NCI-H2107 treated with DMSO at 0.1 percent for 48 hours (cell line): Measurements from ENCODE around the gene PRAMEF12.
"Not testable (repeated sequence)": the region's sequence is repeated elsewhere in the genome, so short reads cannot be mapped to it uniquely, and the experiment has no call there.

Source experiments
- DNase-seq: peaks from one replicate; lab custom pipeline; 2025; ENCODE audit not compliant: unreplicated experiment; lab: John Stamatoyannopoulos, UW

The PRAMEF12 gene

GRCh38 chr1:12773438-12773837 is at the start of gene PRAMEF12:
PRAMEF12 (plus strand) TSS chr1:12773738; CDS start chr1:12774868, 1,130 bp downstream.
- DNase-seq = no peak

DNA sequence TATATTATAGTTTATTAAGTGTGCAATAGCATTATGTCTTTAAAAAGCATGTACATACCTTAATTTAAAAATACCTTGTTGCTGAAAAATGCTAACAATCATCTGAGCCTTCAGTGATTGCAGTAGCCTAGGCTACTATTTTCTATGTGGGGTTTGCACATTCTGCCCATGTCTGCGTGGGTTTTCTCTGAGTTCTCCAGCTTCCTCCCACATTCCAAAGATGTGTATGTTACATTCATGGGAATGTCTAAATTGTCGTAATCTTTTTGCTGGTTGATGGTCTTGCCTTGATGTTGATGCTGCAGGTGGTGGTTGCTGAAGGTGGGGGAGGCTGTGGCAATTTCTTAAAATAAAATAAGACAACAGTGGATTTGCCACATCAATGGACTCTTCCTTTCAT is 45.1 kb upstream of the PRAMEF12 start:
- no peak for DNase-seq

- no peak for DNase-seq
These were observed 43.4 kb upstream of the PRAMEF12 start for GRCh38 chr1:12730156-12730555.

DNA sequence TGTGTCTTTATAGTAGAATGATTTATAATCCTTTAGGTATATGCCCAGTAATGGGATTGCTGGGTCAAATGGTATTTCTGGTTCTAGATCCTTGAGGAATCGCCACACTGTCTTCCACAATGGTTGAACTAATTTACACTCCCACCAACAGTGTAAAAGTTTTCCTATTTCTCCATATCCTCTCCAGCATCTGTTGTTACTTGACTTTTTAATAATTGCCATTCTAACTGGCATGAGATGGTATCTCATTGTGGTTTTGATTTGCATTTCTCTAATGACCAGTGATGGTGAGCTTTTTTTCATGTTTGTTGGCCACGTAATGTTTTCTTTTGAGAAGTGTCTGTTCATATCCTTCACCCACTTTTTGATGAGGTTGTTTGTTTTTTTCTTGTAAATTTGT is 42.5 kb upstream of the PRAMEF12 start:
- not testable (repeated sequence) for DNase-seq

DNA sequence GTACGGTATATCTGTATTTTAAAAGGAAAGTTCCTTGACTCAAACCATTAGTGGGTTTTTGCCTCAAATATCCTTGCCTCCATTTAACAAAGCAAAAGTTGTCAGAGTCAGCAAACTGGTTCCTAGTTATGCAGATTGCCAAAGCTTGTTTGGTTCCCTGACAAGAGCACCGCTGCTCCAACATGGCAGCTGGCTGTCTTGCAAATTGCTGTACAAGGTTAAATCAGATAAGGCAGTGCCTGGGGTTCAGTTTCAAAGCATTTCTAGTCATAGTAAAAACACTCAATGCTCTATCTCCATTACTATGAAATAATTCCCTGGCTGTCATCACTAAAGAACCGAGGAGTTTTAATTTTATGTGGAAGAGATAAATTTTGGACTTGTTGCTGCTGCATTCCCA is 38.9 kb upstream of the PRAMEF12 start:
- no peak for DNase-seq

DNA sequence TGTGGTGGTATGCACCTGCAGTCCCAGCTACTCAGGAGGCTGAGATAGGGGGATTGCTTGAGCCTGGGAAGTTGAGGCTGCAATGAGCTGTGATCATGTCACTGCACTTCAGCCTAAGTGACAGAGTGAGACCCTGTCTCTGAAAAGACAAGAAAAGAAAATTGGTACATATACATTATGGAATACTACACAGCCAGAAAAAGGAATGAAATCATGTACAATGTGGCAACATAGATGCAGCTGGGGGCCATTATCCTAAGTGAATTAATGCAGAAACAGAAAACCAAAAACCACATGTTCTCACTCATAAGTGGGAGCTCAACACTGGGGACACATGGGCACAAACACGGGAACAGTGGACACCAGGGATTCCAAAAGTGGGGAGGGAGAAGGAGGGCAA is 34.6 kb upstream of the PRAMEF12 start:
- no peak for DNase-seq

DNA sequence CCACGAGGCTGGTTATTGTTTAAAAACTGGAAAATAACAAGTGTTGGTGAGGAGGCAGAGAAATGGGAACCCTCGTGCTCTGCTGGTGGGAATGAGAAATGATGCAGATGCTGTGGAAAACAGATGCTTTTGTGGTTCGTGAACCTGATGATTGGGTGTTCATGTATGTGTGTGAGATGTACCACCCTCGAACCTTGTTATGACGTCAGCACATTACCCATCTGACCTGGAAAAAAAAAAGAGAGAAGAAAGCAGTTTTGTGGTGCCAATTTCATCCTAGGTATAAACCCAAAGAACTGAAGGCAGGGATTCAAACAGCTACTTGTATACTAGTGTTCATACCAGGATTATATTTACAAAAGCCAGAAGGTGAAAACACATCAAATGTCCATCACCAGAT is 33.9 kb upstream of the PRAMEF12 start:
- no peak for DNase-seq

DNA sequence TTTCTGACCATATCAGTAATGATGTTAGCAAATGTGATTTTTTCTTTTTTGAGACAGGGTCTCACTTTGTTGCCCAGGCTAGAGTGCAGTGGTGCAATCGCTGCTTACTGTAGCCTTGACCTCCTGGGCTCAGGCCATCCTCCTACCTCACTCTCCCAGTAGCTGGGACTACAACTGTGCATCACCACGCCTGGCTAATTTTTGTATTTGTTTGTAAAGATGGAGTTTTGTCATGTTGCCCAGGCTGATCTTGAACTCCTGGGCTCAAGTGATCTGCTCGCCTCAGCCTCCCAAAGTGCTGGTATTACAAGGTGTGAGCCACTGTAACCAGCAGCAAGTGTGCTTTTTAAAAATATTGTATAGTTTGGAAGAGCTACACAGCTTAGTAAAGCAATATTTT is 31.6 kb upstream of the PRAMEF12 start:
- no peak for DNase-seq

- DNase-seq = no peak
These were observed 28.2 kb upstream of the PRAMEF12 start for GRCh38 chr1:12745126-12745991.

DNA sequence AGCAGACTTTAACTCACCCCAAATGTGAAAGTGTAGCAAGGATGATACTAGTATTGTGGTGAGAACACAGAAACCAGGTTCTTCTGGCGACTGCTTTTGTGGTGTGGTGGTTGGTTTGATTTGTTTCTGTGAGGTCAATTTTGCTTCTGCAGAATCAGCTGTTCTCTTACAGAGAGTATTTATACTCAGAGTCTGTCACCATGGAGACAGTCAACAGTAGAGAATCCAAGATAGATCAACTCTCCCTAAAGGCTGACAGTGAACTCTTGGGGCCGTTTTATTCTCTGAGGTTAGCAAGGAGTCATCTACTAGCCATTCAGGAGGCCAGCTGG is 27.6 kb upstream of the PRAMEF12 start, which contains the start of gene CFAP107:
Gene CFAP107, plus strand, starts transcription at position 209 of the 332 bp plus-strand sequence. CDS start 231 bp downstream, outside the sequence.
- no peak for DNase-seq

DNA sequence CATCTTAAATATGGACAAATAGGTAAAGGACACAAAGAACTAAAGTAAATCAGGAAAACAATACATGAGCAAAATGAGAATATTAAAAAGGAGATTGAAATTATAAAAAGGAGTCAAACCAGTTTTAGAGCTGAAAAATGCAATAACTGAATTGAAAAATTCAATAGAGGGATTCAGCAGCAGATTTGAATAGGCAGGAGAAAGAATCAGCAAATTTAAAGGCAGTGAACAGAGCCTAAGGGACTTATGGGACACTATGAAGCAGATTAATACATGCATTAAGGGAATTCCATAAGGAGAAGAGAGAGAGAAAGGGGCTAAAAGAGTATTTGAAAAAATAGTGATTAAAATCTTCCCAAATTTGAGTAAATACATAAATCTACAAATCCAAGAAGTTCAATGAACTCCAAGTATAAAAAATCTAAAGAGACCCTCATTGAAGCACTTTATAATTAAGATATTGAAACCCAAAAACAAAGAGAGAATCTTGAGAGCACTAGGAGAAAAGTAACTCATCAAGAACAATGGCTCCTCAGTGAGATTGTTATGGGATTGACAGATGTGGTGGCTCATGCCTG is 24.7 kb upstream of the PRAMEF12 start:
- DNase-seq = no peak

DNA sequence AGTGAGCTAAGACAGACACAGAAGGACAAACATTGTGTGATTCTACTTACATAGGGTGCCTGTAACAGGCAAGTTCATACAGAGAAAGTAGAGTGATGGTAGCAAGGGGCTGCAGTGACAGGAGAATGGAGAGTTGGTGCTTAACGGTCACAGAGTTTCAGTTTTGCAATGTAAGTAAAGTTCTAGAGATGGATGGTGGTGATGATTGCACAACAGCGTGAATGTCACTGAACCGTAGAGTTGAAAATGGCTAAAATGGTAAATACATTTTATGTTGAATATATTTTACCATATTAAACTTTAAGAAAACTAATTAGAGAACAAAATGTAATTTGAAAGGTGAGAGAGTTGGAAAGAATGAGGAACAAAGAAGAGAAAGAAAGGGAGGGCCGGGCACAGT is 18.8 kb upstream of the PRAMEF12 start:
- no peak for DNase-seq

GRCh38 chr1:12756273-12756672 is 17.3 kb upstream of the PRAMEF12 start:
- DNase-seq = no peak

DNA sequence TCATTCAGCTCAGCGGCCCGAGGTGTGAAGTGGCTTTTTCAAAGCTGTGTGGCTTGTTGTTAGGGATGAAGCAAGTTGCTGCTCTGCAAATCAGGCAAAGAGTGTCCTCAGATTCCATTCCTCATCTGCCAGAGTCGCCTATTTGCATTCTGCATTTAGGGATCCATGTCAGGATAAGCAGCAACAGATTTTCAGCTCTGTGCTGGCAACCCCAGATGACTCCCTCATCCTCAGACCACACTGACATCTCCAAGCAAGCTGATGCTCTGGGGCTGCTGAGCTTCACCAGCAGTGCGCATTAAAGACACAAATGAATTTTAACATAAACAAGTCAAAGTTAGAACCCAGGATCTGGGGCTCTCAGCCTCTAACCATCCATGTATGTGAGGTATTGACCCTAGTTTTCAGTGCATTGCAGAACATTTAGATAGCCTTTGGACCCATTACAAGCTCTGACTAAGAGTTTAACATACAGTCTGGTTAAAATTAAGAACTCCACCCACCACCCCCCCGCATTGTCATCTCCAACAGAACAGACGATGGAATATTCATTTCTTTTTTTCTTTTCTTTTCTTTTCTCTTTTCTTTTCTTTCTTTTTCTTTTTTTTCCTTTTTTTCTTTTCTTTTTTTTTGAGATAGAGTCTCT is 16.6 kb upstream of the PRAMEF12 start:
- no peak for DNase-seq

DNA sequence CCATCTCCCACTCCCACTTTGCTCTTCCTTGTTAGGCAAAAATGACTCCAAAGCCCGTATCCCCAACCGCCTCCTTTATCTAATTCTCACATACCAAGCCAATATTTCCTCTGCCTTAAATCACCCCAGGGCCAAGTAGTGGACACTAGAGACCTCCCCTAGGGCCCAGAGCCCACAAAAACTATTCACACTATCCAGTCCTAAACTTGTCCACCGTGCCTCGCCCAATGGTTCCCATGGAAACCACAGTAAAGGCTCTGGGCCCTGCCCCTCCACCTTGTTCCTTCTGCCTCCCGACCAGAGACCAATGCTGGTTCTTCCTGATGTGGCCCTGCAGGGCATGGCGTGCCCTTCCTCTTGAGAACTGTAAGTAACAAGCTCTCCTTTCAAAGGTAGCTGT is 15.7 kb upstream of the PRAMEF12 start:
- DNase-seq = no peak

- no peak for DNase-seq
These were observed 13.2 kb upstream of the PRAMEF12 start for GRCh38 chr1:12760256-12760795.

- no peak for DNase-seq
These were observed 11.8 kb upstream of the PRAMEF12 start for GRCh38 chr1:12761781-12762180.

GRCh38 chr1:12762766-12763165 is 10.8 kb upstream of the PRAMEF12 start:
- DNase-seq = no peak

- no peak for DNase-seq
These were observed 10.1 kb upstream of the PRAMEF12 start for GRCh38 chr1:12763479-12763878.

GRCh38 chr1:12764016-12764415 is 9.5 kb upstream of the PRAMEF12 start:
- no peak for DNase-seq

DNA sequence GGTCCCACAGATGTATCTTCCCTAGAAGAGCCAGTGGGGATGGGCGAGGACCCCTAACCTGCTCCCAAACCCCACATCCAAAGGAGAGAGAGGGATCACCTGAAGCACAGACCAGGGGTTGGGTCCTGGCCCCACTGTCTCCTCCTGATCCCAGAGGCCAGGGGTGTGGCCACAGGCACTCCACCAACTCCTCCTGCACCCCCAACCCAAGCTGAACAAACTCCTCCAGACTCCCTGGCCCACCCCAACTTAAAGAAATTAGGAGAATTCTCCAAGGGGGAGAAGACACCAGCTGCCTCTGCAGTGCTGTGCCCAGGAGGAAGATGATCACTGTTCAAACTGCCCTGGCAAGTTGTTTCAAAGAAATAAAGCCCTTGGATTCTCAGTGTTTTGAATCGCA is 4.5 kb upstream of the PRAMEF12 start:
- DNase-seq = no peak

DNA sequence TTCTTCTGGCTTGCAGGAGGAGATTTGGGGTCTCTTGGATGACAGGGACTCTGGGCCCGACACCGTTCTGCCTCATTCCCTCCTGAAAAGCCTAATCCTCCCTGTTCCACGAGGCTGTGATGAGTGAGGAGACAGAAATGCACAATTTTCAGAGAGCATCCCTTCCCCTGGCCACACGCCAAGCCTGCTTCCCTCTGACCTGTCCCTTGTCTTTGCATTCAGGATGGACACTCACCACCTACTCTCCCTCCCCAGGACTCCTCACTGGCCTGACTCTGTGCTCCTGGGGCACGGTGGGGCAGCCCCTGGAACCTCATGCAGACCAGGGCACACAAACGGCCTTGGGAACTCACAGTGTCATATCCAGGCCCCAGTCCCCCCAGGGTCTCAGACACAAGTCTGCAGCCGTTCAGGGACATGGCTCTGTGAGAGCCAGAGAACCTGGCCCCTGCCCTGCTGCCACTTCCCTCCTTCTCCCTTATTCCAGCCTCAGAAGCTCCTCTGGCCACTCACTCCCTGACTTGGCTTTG is 3.5 kb upstream of the PRAMEF12 start:
- no peak for DNase-seq
